ENCODE results near the gene POP7.

POP7 gene

DNA sequence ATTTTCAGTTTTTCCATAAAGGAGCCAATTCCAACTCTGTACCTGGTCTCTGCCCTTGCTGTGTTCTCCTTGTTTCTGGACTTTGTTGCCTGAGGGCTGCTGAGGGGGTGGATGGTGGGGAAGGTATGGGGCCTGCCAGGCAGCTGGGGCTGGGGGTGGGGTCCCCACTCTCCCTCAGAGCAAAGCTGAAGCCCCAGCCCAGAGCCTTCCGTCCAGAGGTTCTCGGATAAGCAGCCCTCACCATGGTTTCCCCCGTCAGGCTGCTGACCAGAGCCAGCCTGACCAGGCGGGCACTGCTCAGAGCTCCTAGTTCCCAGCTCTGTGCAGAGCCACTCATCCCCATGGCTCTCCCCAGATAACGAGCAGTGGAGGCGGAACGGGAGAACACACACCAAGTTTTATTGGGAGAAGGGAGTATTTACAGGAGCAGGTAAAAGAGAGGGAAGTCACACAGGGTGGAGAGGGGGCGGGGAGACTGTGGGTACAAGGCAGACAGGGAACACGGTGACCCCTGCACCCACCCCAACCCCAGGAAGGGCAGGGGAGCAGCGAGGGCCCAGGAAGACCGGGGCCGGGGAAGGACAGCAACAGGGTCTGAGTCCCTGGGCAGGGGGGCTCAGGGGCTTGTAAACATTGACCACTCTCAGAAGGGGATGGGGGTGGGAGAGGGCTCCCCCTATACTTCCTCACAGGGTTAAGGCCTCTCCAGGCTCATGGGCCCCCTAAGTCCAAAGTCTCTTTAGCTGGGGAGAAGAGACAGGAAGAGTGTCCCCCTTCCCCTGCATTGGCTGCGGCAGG is 26.6 kb upstream of the POP7 start:
- no peak overlapping the region; the same call in 1 of the 2 replicates for H3K27ac ChIP-seq
- H3K27me3 ChIP-seq (ENCODE audit: insufficient read depth, low read depth, severe bottlenecking) = no peaks in the 10 kb centered on the region
- no peak for DNase-seq
- TF ChIP-seq, protein P1, sequence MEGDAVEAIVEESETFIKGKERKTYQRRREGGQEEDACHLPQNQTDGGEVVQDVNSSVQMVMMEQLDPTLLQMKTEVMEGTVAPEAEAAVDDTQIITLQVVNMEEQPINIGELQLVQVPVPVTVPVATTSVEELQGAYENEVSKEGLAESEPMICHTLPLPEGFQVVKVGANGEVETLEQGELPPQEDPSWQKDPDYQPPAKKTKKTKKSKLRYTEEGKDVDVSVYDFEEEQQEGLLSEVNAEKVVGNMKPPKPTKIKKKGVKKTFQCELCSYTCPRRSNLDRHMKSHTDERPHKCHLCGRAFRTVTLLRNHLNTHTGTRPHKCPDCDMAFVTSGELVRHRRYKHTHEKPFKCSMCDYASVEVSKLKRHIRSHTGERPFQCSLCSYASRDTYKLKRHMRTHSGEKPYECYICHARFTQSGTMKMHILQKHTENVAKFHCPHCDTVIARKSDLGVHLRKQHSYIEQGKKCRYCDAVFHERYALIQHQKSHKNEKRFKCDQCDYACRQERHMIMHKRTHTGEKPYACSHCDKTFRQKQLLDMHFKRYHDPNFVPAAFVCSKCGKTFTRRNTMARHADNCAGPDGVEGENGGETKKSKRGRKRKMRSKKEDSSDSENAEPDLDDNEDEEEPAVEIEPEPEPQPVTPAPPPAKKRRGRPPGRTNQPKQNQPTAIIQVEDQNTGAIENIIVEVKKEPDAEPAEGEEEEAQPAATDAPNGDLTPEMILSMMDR (IDR thresholded peaks at IDR 0.05; ENCODE audit: low read depth, low read length) = no peak
- peaks cover 71% of the 10 kb centered on the region for H3K36me3 ChIP-seq
- no peak overlapping the region for H3K4me3 ChIP-seq (ENCODE audit: low read depth, low read length)
- no peaks in the 10 kb centered on the region for H3K9me3 ChIP-seq (ENCODE audit: severe bottlenecking)

DNA sequence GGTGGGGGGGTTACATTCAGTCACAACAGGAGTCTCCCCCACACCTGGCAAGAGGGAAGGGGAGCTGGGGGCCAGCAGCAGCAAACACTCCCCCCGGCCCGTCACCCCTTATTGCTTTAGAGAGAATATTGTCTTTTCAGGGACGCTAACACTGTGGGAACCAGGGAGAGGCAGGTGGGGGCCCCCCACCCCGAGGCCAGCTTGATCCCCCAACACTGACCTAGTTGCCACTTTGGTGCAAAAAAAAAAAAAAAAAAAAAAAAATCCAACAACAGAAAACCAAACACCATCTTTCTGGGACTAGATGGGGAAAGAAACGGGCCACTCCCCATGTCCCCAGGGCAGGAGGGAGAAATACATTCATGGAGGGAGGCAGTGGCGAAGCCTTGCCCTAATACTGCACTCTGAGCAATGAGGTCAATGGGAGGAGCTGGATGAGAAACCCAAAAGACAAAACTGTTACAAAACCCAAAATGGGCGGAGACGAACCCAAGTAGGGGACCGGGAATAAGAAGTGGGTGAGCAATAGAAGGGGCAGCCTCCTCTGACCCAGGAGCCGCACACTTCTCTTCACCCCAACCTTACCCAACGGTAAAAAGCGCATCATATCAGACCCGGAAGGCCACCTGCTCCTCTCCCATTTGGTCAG is 25.9 kb upstream of the POP7 start:
- Histone ChIP-seq H3K27ac (no peak overlapping the region), H3K9me3 (ENCODE audit: severe bottlenecking) (no peaks in the 10 kb centered on the region), H3K4me3 (ENCODE audit: low read depth, low read length) (no peak overlapping the region), H3K27me3 (ENCODE audit: insufficient read depth, low read depth, severe bottlenecking) (no peaks in the 10 kb centered on the region), H3K36me3 (peaks cover 79% of the 10 kb centered on the region)
- TF ChIP-seq, protein P1 (IDR thresholded peaks at IDR 0.05; ENCODE audit: low read depth, low read length) = no peak
- DNase-seq = no peak

DNA sequence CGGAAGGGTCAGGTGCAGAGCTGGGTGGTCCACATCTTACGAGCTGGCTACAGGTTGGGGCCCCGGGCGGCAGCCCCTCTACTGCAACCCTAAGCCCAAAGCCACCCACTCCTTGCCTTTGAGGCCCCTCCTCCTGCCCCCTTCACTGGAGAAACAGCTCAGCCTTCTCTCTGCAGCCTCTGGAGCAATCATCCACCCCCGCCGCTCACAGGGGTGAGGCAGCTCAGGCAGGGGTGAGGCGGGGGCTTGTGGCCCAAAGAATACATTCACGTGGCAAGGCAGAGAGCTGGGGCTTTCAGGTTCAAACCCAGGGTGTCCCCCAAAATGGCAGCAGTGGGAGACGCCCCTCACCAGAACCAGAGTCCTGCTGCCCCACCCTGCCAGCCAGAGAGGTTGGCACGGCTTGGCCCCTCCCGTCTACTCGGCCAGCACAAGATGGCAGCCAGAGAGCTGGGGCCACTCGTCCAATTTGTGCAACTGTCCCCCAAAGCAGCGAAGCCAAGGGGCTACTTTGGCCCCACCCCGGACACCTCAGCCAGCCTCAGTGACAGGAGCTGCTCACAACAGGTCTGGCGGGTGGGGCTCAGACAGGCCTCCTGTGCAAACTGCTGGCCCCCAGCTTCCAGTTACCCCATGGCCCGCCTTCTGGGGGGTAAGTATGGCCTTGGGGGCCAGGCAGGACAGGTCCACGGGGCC is 25.2 kb upstream of the POP7 start:
- Histone ChIP-seq H3K36me3 (peaks cover 85% of the 10 kb centered on the region), H3K9me3 (ENCODE audit: severe bottlenecking) (no peaks in the 10 kb centered on the region), H3K4me3 (ENCODE audit: low read depth, low read length) (no peak overlapping the region), H3K27me3 (ENCODE audit: insufficient read depth, low read depth, severe bottlenecking) (no peaks in the 10 kb centered on the region), H3K27ac (no peak overlapping the region)
- DNase-seq = no peak
- TF ChIP-seq, protein P1 (IDR thresholded peaks at IDR 0.05; ENCODE audit: low read depth, low read length) = no peak

DNA sequence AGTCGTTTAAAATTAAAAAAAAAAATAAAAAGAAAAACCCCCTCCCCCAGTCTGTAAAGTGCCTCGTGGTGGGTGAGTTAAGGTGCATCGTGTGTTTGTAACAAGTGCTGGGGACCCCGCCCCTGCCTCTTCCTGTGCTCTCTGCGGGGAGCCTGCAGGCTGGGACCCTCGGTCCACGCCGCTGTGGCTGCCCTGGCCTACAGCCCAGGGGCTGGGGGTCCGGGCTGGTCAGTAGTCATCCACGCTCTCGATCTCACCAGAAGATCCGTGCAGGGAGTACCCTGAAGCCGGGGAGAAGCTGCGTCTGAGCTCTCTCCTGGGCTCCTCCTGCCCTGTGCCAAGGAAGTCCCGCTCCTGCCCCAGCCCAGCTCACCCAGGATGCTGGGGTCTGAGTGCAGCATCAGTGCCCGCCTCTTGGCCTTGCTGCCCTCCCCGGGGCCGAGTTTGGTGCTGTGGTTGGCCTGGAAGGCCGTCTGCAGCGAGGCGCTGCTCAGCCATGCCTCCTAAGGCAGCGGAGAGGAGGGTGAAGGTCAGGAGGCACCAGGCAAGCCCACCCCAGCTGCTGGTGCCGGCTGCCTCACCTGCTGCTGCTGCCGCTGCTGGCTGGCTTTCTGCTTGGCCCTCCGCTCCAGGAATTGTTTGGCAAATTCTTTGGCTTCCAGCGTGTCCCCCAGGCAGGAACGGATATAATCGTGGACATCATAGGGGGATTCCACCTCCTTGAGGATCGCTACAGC is 24.3 kb upstream of the POP7 start:
- H3K36me3 ChIP-seq = peaks cover 89% of the 10 kb centered on the region
- DNase-seq = no peak
- TF ChIP-seq, protein P1 (IDR thresholded peaks at IDR 0.05; ENCODE audit: low read depth, low read length) = no peak
- no peak overlapping the region for H3K27ac ChIP-seq
- H3K9me3 ChIP-seq (ENCODE audit: severe bottlenecking) = no peaks in the 10 kb centered on the region
- no peak overlapping the region for H3K4me3 ChIP-seq (ENCODE audit: low read depth, low read length)
- H3K27me3 ChIP-seq (ENCODE audit: insufficient read depth, low read depth, severe bottlenecking) = no peaks in the 10 kb centered on the region

DNA sequence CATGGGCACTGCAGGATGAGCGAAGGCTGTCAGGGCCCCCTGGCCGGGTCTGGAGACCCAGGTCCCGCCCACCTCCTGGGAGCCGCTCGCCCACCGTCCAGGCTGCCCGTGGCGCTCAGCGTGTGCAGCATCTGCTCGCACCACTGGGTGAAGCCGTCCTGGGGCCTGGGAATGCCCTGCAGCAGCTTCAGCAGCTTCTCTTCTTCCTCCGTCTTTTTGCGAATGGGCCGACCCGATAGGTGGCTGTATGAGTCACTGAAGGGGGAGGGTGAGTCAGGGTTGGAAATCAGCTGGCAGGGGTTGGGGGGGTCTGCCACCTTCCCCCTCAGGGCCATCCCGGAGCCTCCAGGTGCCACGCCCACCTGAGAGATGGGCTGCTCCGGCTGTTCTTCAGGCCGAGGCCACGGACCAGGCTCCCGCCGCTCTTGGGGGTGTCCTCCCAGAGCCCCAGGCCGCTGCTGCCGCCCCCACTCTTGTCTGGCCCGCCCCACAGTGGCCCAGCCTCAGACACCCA is 23.6 kb upstream of the POP7 start:
- H3K4me3 ChIP-seq (ENCODE audit: low read depth, low read length) = no peak overlapping the region
- no peaks in the 10 kb centered on the region for H3K9me3 ChIP-seq (ENCODE audit: severe bottlenecking)
- H3K27ac ChIP-seq = no peak overlapping the region
- no peaks in the 10 kb centered on the region for H3K27me3 ChIP-seq (ENCODE audit: insufficient read depth, low read depth, severe bottlenecking)
- no peak for DNase-seq
- peaks cover 89% of the 10 kb centered on the region for H3K36me3 ChIP-seq
- TF ChIP-seq, protein P1 (IDR thresholded peaks at IDR 0.05; ENCODE audit: low read depth, low read length) = no peak

All from WERI-Rb-1 (cell line).